IPS-18a (cell line): ENCODE results near the gene RAN.
A peak's percentile ranks its signal among the peaks of the same experiment; 100 is the strongest.
"Not testable (repeated sequence)": the region's sequence is repeated elsewhere in the genome, so short reads cannot be mapped to it uniquely, and the experiment has no call there.

Experiments
- H3K27ac ChIP-seq: one replicate; pipeline ENCODE4 v1.5.1; 2013; ENCODE audit warnings: low read length
- H3K27me3 ChIP-seq: one replicate; pipeline ENCODE4 v1.6.1; 2013; ENCODE audit warnings: mild to moderate bottlenecking, low read length; ENCODE audit not compliant: control insufficient read depth, insufficient read depth
- H3K36me3 ChIP-seq: one replicate; pipeline ENCODE4 v1.6.1; 2013; ENCODE audit warnings: low read depth, low read length; ENCODE audit not compliant: control insufficient read depth
- H3K4me1 ChIP-seq: one replicate; pipeline ENCODE4 v1.6.1; 2013; ENCODE audit warnings: low read depth, low read length; ENCODE audit not compliant: control insufficient read depth
- H3K4me3 ChIP-seq: one replicate; pipeline ENCODE4 v1.5.1; 2013; ENCODE audit warnings: low read length
- H3K9ac ChIP-seq: one replicate; pipeline ENCODE4 v1.6.1; 2013; ENCODE audit warnings: mild to moderate bottlenecking, low read length, moderate library complexity
- H3K9me3 ChIP-seq: one replicate; pipeline ENCODE4 v1.6.1; 2013; ENCODE audit warnings: low read depth, low read length; ENCODE audit not compliant: control insufficient read depth

RAN gene

GRCh38 chr12:130873825-130874224 lies 2.0 kb downstream of the RAN start:
- H3K27me3 ChIP-seq: no peaks in the 10 kb centered on the region
- H3K4me1 ChIP-seq: peaks cover 34% of the 10 kb centered on the region
- no peaks in the 10 kb centered on the region for H3K9me3 ChIP-seq
- H3K27ac ChIP-seq: no peak overlapping the region
- H3K4me3 ChIP-seq: peak overlapping the region; percentile 100
- H3K36me3 ChIP-seq: peaks cover 58% of the 10 kb centered on the region
- peak overlapping the region; percentile 99 for H3K9ac ChIP-seq

DNA sequence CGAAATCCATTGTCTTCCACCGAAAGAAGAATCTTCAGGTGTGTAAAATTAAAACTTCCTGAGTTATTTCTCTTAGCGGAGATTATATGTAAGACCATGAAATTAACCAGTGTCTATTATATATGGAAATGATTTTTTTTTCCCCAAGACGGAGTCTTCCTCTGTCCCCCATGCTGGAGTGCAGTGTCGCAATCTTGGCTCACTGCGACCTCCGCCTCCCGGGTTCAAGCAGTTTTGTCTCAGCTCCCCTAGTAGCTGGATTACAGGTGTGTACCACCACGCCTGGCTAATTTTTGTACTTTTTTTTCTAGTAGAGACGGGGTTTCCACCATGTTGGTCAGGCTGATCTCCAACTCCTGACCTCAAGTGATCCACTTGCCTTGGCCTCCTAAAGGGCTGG lies 2.8 kb downstream of the RAN start:
- no peaks in the 10 kb centered on the region for H3K27me3 ChIP-seq
- H3K36me3 ChIP-seq: peaks cover 58% of the 10 kb centered on the region
- no peak overlapping the region for H3K27ac ChIP-seq
- H3K9me3 ChIP-seq: no peaks in the 10 kb centered on the region
- H3K9ac ChIP-seq: no peak overlapping the region
- H3K4me1 ChIP-seq: peaks cover 34% of the 10 kb centered on the region
- peak overlapping the region; percentile 100 for H3K4me3 ChIP-seq

- Histone ChIP-seq H3K4me1 (peaks cover 34% of the 10 kb centered on the region), H3K36me3 (peaks cover 58% of the 10 kb centered on the region), H3K27ac (no peak overlapping the region), H3K4me3 (peak overlapping the region; percentile 100), H3K27me3 (no peaks in the 10 kb centered on the region), H3K9ac (no peak overlapping the region), H3K9me3 (no peaks in the 10 kb centered on the region)
These were observed 3.3 kb downstream of the RAN start for GRCh38 chr12:130875193-130875592.

DNA sequence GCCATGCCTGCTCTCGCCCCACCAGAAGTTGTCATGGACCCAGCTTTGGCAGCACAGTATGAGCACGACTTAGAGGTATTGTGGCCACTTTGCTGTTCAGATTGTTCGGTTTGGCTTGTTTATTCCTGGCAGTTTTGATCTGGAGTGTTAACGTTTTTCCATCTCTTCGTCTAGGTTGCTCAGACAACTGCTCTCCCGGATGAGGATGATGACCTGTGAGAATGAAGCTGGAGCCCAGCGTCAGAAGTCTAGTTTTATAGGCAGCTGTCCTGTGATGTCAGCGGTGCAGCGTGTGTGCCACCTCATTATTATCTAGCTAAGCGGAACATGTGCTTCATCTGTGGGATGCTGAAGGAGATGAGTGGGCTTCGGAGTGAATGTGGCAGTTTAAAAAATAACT lies 3.8 kb downstream of the RAN start:
- H3K4me1 ChIP-seq: peaks cover 29% of the 10 kb centered on the region
- not testable (repeated sequence) for H3K27ac ChIP-seq, H3K9ac ChIP-seq, H3K9me3 ChIP-seq, H3K27me3 ChIP-seq, H3K4me3 ChIP-seq
- peaks cover 58% of the 10 kb centered on the region for H3K36me3 ChIP-seq

- H3K36me3 ChIP-seq: peaks cover 58% of the 10 kb centered on the region
- H3K4me1 ChIP-seq: peaks cover 29% of the 10 kb centered on the region
- no peak overlapping the region for H3K9ac ChIP-seq
These were observed 4.4 kb downstream of the RAN start for GRCh38 chr12:130876297-130876696.

DNA sequence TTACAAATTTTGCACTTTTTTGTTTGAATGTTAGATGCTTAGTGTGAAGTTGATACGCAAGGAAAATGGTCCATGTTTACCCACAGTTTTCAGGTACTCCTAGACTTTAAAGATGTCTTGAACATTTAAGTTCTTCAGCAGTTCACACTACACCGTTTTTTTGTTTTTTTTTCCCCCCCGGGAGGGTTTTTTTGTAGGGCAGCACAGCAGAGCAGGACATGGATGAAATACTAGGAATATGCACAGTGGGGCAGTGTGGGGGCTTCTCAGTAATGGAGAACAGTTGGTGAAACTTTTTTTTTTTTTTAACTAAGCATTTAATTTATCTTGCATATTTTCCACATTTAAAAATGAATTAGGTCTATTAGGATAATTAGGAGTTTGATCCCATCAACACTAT lies 4.9 kb downstream of the RAN start:
- no peak overlapping the region for H3K4me3 ChIP-seq
- H3K27ac ChIP-seq: no peak overlapping the region
- peaks cover 58% of the 10 kb centered on the region for H3K36me3 ChIP-seq
- no peaks in the 10 kb centered on the region for H3K9me3 ChIP-seq
- H3K9ac ChIP-seq: no peak overlapping the region
- H3K4me1 ChIP-seq: peaks cover 29% of the 10 kb centered on the region
- no peaks in the 10 kb centered on the region for H3K27me3 ChIP-seq

More at GRCh38 chr12:130876297-130876696, 4.4 kb downstream of the RAN start:
- Histone ChIP-seq H3K4me3 (no peak overlapping the region), H3K9me3 (no peaks in the 10 kb centered on the region), H3K27ac (no peak overlapping the region), H3K27me3 (no peaks in the 10 kb centered on the region)

DNA sequence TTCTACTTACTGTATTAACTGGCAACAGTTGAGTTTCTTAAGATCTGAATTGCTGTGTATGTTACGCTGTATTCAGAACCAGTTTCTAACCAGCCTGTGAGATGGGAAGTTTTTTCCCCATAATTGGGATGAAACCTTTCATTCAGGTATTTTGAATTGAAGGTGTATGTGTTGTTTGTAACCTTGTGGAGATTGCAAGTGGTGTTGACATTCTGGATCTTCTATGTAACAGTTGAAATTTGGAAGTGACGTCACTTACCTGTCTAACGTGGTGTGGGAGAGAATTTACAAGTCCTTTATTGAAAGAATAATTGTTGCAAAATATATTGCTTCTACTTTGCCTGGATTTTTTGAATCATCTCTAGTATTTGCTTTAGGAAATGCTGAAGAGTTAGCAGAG lies 5.5 kb downstream of the RAN start:
- Histone ChIP-seq H3K4me3 (no peak overlapping the region), H3K9ac (no peak overlapping the region), H3K27me3 (no peaks in the 10 kb centered on the region), H3K4me1 (peaks cover 29% of the 10 kb centered on the region), H3K36me3 (peaks cover 58% of the 10 kb centered on the region), H3K27ac (no peak overlapping the region), H3K9me3 (no peaks in the 10 kb centered on the region)

- Histone ChIP-seq H3K27ac (no peak overlapping the region), H3K4me3 (no peak overlapping the region), H3K9ac (no peak overlapping the region)
These were observed 6.6 kb downstream of the RAN start for GRCh38 chr12:130878193-130879185.

DNA sequence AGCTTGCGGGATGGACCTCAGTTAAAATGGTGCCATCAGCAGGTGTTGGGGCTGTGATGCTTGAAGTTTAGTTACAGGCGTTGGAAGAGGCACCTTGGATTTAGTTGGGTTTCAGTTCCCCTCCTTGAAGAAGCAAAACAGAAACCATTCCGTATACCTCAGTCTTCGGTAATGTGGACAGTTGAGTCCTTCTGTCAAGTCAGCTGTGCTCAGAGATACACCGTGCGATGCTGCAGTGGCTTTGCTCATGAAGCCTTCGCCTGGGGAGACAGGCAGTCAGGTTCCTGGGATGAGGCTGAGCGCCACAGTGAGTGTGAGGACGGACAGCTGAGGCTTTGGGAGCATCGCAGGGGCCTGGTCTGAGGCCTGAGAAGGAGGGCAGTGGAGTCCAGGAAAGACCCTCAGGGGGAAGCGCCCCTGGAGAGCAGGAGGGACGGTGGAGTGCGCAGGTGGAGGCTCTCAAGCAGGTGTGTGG lies 7.4 kb downstream of the RAN start:
- peaks cover 19% of the 10 kb centered on the region for H3K4me1 ChIP-seq
- no peak overlapping the region for H3K9ac ChIP-seq
- no peaks in the 10 kb centered on the region for H3K27me3 ChIP-seq
- H3K27ac ChIP-seq: no peak overlapping the region
- H3K9me3 ChIP-seq: no peaks in the 10 kb centered on the region
- H3K36me3 ChIP-seq: peaks cover 40% of the 10 kb centered on the region
- H3K4me3 ChIP-seq: no peak overlapping the region

More at GRCh38 chr12:130878193-130879185, 6.6 kb downstream of the RAN start:
- peaks cover 25% of the 10 kb centered on the region for H3K4me1 ChIP-seq
- H3K36me3 ChIP-seq: peaks cover 48% of the 10 kb centered on the region
- H3K9me3 ChIP-seq: no peaks in the 10 kb centered on the region
- no peaks in the 10 kb centered on the region for H3K27me3 ChIP-seq

DNA sequence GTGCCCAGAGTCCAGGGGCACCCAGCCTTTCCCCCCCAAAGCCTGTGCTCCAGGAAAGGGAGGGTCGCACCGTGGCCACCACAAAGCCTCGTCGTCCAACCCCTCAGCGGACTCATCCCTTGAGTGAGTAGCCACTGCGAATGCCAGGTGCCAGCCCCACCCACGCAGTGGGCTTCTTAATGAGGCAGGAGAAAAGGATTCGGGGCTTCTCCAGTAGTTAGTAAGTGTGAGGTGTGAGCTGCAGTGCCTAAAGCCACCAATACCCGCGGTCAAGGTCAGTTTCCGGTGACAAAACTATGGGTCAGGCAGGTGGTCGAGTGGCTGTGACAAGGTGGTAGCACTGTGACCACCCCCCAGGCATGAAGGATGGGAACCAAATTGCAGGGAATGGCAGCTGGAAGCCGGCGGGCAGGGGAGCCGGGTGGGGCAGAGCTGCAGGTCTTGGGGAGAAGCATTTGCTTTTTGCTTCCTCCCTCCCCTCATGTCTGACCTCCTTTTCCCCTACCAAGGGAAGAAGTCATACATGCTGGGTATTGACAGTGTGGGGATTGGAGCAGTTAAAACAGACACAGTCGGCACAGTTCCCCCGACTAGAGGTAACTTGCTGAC lies 8.0 kb downstream of the RAN start:
- H3K9ac ChIP-seq: no peak overlapping the region
- H3K4me3 ChIP-seq: no peak overlapping the region

GRCh38 chr12:130880411-130880885 lies 8.6 kb downstream of the RAN start:
- H3K4me1 ChIP-seq: peaks cover 13% of the 10 kb centered on the region
- H3K9me3 ChIP-seq: no peaks in the 10 kb centered on the region
- H3K4me3 ChIP-seq: no peak overlapping the region
- no peak overlapping the region for H3K27ac ChIP-seq
- peaks cover 28% of the 10 kb centered on the region for H3K36me3 ChIP-seq
- H3K27me3 ChIP-seq: no peaks in the 10 kb centered on the region
- H3K9ac ChIP-seq: no peak overlapping the region

More for the DNA sequence above, 8.0 kb downstream of the RAN start:
- no peaks in the 10 kb centered on the region for H3K9me3 ChIP-seq
- H3K27ac ChIP-seq: no peak overlapping the region
- peaks cover 13% of the 10 kb centered on the region for H3K4me1 ChIP-seq
- H3K27me3 ChIP-seq: no peaks in the 10 kb centered on the region
- peaks cover 34% of the 10 kb centered on the region for H3K36me3 ChIP-seq
